SK-N-SH (cell line): ENCODE data around the gene DDX39B. TPM values are rescaled to one million over a fixed set of nuclear protein-coding genes. Genes with fewer than 3 reads are reported as not detected.

Source experiments
- CTCF ChIA-PET: fragments of 300-600, 350-600 bp; formaldehyde crosslinking; extraction: SDS; loops from one replicate; lab custom pipeline; 2021; lab: Yijun Ruan, JAX
- POLR2A ChIA-PET: fragments of 350-600 bp; sonication (Branson Sonifier 250); formaldehyde crosslinking; extraction: SDS; loops from one replicate; lab custom pipeline; 2020; ENCODE audit warnings: antibody characterized with exemption, inconsistent platforms; lab: Yijun Ruan, JAX
- DNase-seq: peaks from one replicate; pipeline ENCODE4 v3.0.0; 2012
- H2AFZ ChIP-seq: fragments of 200-600 bp; sonication (generic); 2 replicates; pipeline ENCODE4 v1.8.1; 2016; ENCODE audit warnings: antibody characterized with exemption, mild to moderate bottlenecking, low read depth
- H3F3A ChIP-seq: fragments of 200-600 bp; sonication (generic); replicated peaks from 2 replicates; pipeline ENCODE3; 2016; ENCODE audit warnings: antibody characterized with exemption, mild to moderate bottlenecking; ENCODE audit not compliant: insufficient read depth
- H3K27ac ChIP-seq, 2 experiments: fragments of 200-500 bp in 1 of 2; fragments of 200-600 bp in 1 of 2; sonication (Bioruptor generic) in 1 of 2; sonication (generic), shearing (Covaris generic) in 1 of 2; 2 replicates each; pipeline versions ENCODE4 v1.5.1 to v1.6.1; 2014 to 2016; ENCODE audit warnings: low read depth in 2 of 2, inconsistent platforms in 1 of 2, low read length in 1 of 2, mild to moderate bottlenecking in 1 of 2, mixed read lengths in 1 of 2
- H3K27me3 ChIP-seq: fragments of 200-600 bp; sonication (generic), shearing (Covaris generic); 2 replicates; pipeline ENCODE4 v1.6.1; 2016; ENCODE audit warnings: mixed run types; ENCODE audit not compliant: insufficient read depth
- H3K36me3 ChIP-seq, 2 experiments: fragments of 200-500 bp in 1 of 2; fragments of 200-600 bp in 1 of 2; sonication (Bioruptor generic) in 1 of 2; sonication (generic) in 1 of 2; replicated peaks in 1 of 2; 2 replicates each; pipeline versions ENCODE3 to v1.5.1; 2014 to 2016; ENCODE audit warnings: low read length in 1 of 2, mild to moderate bottlenecking in 1 of 2; ENCODE audit not compliant: insufficient read depth in 2 of 2, control insufficient read depth in 1 of 2
- H3K4me1 ChIP-seq, 2 experiments: fragments of 200-500 bp in 1 of 2; fragments of 200-600 bp in 1 of 2; sonication (Bioruptor generic) in 1 of 2; sonication (generic), shearing (Covaris generic) in 1 of 2; 2 replicates each; pipeline versions ENCODE4 v1.5.1 to v1.6.1; 2014 to 2016; ENCODE audit warnings: low read depth in 1 of 2, low read length in 1 of 2, mixed run types in 1 of 2; ENCODE audit not compliant: insufficient read depth in 2 of 2, control insufficient read depth in 1 of 2
- H3K4me2 ChIP-seq: fragments of 200-600 bp; sonication (generic), shearing (Covaris generic); 2 replicates; pipeline ENCODE4 v1.6.1; 2017; ENCODE audit warnings: mixed run types
- H3K4me3 ChIP-seq, 2 experiments: fragments of 200-500 bp in 1 of 2; fragments of 200-600 bp in 1 of 2; sonication (Bioruptor generic) in 1 of 2; sonication (generic), shearing (Covaris generic) in 1 of 2; 2 replicates each; pipeline versions ENCODE4 v1.5.1 to v1.8.1; 2014 to 2016; ENCODE audit warnings: low read depth in 2 of 2, inconsistent platforms in 1 of 2, low read length in 1 of 2, mild to moderate bottlenecking in 1 of 2, mixed read lengths in 1 of 2, moderate library complexity in 1 of 2
- H3K79me2 ChIP-seq: fragments of 200-600 bp; sonication (generic); 2 replicates; pipeline ENCODE4 v1.8.1; 2017; ENCODE audit warnings: mild to moderate bottlenecking; ENCODE audit not compliant: insufficient read depth
- H3K9ac ChIP-seq: fragments of 200-600 bp; sonication (generic); 2 replicates; pipeline ENCODE4 v1.6.1; 2017; ENCODE audit warnings: mixed run types
- H3K9me2 ChIP-seq: fragments of 200-600 bp; sonication (generic); 2 replicates; pipeline ENCODE4 v1.6.1; 2017; ENCODE audit warnings: mixed run types
- H3K9me3 ChIP-seq: fragments of 200-600 bp; sonication (generic); 2 replicates; pipeline ENCODE4 v1.6.1; 2017; ENCODE audit warnings: mixed run types, mild to moderate bottlenecking, moderate library complexity
- H4K20me1 ChIP-seq: fragments of 200-600 bp; sonication (generic); 2 replicates; pipeline ENCODE4 v1.6.1; 2017; ENCODE audit warnings: mild to moderate bottlenecking, mixed run types; ENCODE audit not compliant: insufficient read depth
- ELF1 ChIP-seq: IDR thresholded peaks from 2 replicates; pipeline ENCODE4 v1.4.0; 2012
- FOXJ3 ChIP-seq: sonication (generic); formaldehyde crosslinking; IDR thresholded peaks from 2 replicates; pipeline ENCODE4 v1.5.1; 2020; ENCODE audit warnings: mild to moderate bottlenecking, missing genetic modification reagents
- MEF2A ChIP-seq: IDR thresholded peaks from 2 replicates; pipeline ENCODE4 v1.4.0; 2012; ENCODE audit warnings: low read depth, borderline replicate concordance
- RCOR1 ChIP-seq: fragments of 150-350 bp; IDR thresholded peaks from 2 replicates; pipeline ENCODE4 v1.6.1; 2017; ENCODE audit warnings: antibody characterized with exemption, low read length
- RFX5 ChIP-seq: IDR thresholded peaks from 2 replicates; pipeline ENCODE4 v1.6.1; 2012; ENCODE audit warnings: mild to moderate bottlenecking, improper control_type of control experiment, low read length
- SIN3A ChIP-seq: IDR thresholded peaks from 2 replicates; pipeline ENCODE4 v1.6.1; 2012; ENCODE audit warnings: low read depth, mild to moderate bottlenecking, low read length, moderate library complexity, borderline replicate concordance
- TAF1 ChIP-seq: IDR thresholded peaks from 2 replicates; pipeline ENCODE4 v1.6.1; 2012; ENCODE audit warnings: low read depth, mild to moderate bottlenecking, low read length, moderate library complexity, borderline replicate concordance
- WGBS: methylation state at CpG from one replicate; pipeline ENCODE4 v1.1.6; 2017; ENCODE audit warnings: low lambda C conversion rate; 5-methylcytosine and 5-hydroxymethylcytosine counted together
- polyA plus RNA-seq, 3 experiments: library from polyadenylated mRNA; depleted of rRNA; stranded (reverse); fragments of >200 nt; gene quantifications; 2 replicates each; pipeline ENCODE4 v1.2.3, GENCODE V29; 2012
- TF ChIP-seq, protein P1 (sequence below): fragments of 150-350 bp; IDR thresholded peaks from 2 replicates; pipeline ENCODE4 v1.6.1; 2017; ENCODE audit warnings: antibody characterized with exemption, low read length, low read depth, borderline replicate concordance
- TF ChIP-seq, protein P2 (sequence below): IDR thresholded peaks from 2 replicates; pipeline ENCODE4 v1.4.0; 2012; ENCODE audit warnings: low read depth, borderline replicate concordance
- TF ChIP-seq, protein P3 (sequence below): IDR thresholded peaks from 2 replicates; pipeline ENCODE4 v1.4.0; 2012; ENCODE audit warnings: low read depth
- TF ChIP-seq, protein P4 (sequence below): fragments of 150-350 bp; IDR thresholded peaks from 2 replicates; pipeline ENCODE4 v1.6.1; 2016; ENCODE audit warnings: mild to moderate bottlenecking, low read depth, low read length
- TF ChIP-seq, protein P5 (sequence below): IDR thresholded peaks from 2 replicates; pipeline ENCODE4 v1.4.0; 2012; ENCODE audit warnings: low read depth, borderline replicate concordance

DDX39B gene
- polyA plus RNA-seq, 1 of the 3 experiments (the other 2 are of a cell fraction): 502 TPM

DNA sequence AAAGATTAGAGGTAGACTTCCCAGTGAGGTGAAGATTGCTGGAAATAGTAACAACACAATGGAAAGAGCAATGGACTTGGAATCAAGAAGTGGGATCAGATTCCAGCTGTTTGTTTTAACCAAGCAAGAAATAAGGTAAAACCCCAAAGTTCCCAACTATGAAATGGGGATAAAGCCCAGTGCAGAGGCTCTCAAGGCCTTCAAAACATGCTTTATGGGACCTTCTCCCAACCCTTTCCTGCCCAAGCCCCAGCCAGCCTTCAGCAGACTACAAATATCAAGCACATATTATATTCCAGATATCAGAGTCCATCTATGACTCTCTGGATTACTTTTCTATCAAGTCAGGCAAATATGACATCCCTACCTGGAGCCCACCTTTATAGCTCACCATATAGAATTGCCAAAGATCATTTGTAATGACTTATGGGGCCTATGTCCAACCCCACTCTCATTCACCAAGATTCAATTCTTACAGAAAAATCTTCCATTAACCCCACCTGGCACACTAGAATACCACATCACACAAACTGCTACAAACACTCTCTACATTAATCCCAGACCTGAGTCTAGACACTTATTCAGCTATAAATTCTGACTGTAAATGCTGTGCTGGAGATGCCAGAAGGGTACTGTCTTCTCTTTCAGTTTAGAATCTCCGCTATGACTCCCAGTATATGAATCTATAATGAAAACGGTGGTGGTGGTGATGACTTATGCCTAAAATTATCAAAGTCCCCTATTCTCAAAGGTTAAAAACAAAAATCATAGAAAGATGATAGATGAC is 6.1 kb downstream of the DDX39B start:
- Histone ChIP-seq H3K4me2 (no peak overlapping the region), H3K36me3 (peaks cover 82 to 90% of the 10 kb centered on the region in 2 experiments), H3K27me3 (no peaks in the 10 kb centered on the region), H3F3A (peaks cover 17% of the 10 kb centered on the region), H4K20me1 (peaks cover 86% of the 10 kb centered on the region), H3K4me1 (peaks cover 15 to 19% of the 10 kb centered on the region in 2 experiments; a peak in 3 of 4 replicates), H3K9me3 (no peaks in the 10 kb centered on the region), H3K9ac (no peak overlapping the region), H3K79me2 (peaks cover 66% of the 10 kb centered on the region), H3K4me3 (no peak overlapping the region), H2AFZ (no peak overlapping the region)
- CTCF ChIA-PET: interaction anchor here (0.9 to 2.5 kb wide), 3 partner anchors 12 to 63 kb away, joined by 3 to 8 read pairs (median 6); partner anchors contain the start of gene NFKBIL1
- DNase-seq: no peak
- POLR2A ChIA-PET: no interaction called here
- 54% methylated on average over 2 of the region's 2 CpGs for WGBS
- TF ChIP-seq, protein P1, sequence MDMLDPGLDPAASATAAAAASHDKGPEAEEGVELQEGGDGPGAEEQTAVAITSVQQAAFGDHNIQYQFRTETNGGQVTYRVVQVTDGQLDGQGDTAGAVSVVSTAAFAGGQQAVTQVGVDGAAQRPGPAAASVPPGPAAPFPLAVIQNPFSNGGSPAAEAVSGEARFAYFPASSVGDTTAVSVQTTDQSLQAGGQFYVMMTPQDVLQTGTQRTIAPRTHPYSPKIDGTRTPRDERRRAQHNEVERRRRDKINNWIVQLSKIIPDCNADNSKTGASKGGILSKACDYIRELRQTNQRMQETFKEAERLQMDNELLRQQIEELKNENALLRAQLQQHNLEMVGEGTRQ: no peak
- TF ChIP-seq, protein P2, sequence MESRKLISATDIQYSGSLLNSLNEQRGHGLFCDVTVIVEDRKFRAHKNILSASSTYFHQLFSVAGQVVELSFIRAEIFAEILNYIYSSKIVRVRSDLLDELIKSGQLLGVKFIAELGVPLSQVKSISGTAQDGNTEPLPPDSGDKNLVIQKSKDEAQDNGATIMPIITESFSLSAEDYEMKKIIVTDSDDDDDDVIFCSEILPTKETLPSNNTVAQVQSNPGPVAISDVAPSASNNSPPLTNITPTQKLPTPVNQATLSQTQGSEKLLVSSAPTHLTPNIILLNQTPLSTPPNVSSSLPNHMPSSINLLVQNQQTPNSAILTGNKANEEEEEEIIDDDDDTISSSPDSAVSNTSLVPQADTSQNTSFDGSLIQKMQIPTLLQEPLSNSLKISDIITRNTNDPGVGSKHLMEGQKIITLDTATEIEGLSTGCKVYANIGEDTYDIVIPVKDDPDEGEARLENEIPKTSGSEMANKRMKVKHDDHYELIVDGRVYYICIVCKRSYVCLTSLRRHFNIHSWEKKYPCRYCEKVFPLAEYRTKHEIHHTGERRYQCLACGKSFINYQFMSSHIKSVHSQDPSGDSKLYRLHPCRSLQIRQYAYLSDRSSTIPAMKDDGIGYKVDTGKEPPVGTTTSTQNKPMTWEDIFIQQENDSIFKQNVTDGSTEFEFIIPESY: no peak
- TF ChIP-seq, protein P3, sequence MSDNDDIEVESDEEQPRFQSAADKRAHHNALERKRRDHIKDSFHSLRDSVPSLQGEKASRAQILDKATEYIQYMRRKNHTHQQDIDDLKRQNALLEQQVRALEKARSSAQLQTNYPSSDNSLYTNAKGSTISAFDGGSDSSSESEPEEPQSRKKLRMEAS: no peak
- no peak for TF ChIP-seq SIN3A
- no peak for TF ChIP-seq FOXJ3 (CRISPR knock-in tag)
- no peak for TF ChIP-seq RFX5
- TF ChIP-seq, protein P4, sequence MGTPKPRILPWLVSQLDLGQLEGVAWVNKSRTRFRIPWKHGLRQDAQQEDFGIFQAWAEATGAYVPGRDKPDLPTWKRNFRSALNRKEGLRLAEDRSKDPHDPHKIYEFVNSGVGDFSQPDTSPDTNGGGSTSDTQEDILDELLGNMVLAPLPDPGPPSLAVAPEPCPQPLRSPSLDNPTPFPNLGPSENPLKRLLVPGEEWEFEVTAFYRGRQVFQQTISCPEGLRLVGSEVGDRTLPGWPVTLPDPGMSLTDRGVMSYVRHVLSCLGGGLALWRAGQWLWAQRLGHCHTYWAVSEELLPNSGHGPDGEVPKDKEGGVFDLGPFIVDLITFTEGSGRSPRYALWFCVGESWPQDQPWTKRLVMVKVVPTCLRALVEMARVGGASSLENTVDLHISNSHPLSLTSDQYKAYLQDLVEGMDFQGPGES: no peak
- TF ChIP-seq RCOR1: no peak
- no peak for TF ChIP-seq TAF1
- TF ChIP-seq MEF2A: no peak
- TF ChIP-seq, protein P5, sequence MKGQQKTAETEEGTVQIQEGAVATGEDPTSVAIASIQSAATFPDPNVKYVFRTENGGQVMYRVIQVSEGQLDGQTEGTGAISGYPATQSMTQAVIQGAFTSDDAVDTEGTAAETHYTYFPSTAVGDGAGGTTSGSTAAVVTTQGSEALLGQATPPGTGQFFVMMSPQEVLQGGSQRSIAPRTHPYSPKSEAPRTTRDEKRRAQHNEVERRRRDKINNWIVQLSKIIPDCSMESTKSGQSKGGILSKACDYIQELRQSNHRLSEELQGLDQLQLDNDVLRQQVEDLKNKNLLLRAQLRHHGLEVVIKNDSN: no peak
- no peak for TF ChIP-seq ELF1
- TF ChIP-seq, all 33 proteins: peak for 0
- Histone ChIP-seq H3K27ac (no peak overlapping the region), H3K9me2 (no peaks in the 10 kb centered on the region)
